ENCODE results near the gene SLC35B2.

GRCh38 chr6:44300292-44300823 lies 43.0 kb upstream of the SLC35B2 start:
- TF ChIP-seq YY1 (IDR thresholded peaks at IDR 0.05; ENCODE audit: low read depth) (no peak), REST (IDR thresholded peaks at IDR 0.05; ENCODE audit: low read depth) (no peak), CEBPB (IDR thresholded peaks at IDR 0.05) (no peak), RAD21 (IDR thresholded peaks at IDR 0.05; ENCODE audit: low read depth) (no peak), USF1 (IDR thresholded peaks at IDR 0.05) (no peak), TEAD4 (IDR thresholded peaks at IDR 0.05) (no peak), TCF12 (IDR thresholded peaks at IDR 0.05; ENCODE audit: low read depth) (no peak), CREB1 (IDR thresholded peaks at IDR 0.05; ENCODE audit: low read depth) (no peak)
